Measurements from ENCODE around the gene CLHC1.
"Not testable (repeated sequence)": the region's sequence is repeated elsewhere in the genome, so short reads cannot be mapped to it uniquely, and the experiment has no call there.

CLHC1 gene

GRCh38 chr2:55155206-55155605 lies 76.9 kb downstream of the CLHC1 start:
- in situ Hi-C loops (cut with MboI; ENCODE audit: low sequenced_read_pairs) = no loop called here

DNA sequence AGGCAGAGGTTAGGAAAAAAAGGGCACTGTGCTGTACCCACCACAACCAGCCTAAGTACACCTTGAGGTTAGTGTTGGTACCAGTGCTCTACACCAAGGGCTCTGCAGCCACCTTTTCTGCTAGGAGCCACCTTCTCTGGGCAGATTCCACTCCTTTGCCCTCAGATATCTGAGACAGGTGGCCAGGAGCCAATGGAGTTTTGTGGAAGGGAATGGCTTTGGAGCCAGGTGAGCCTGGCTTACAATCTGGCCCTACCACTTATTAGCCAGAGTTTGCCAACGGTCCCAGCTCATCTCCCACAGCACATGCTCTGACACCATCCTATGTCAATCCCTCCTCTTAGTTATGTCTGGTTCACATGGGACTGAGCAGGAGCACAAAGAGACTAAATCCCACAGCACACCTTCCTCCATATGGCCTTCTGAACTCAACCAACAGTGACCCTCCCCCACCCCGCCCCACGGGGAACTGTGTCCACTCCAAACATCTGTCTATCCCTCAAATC lies 77.5 kb downstream of the CLHC1 start:
- in situ Hi-C loops (cut with MboI; ENCODE audit: low sequenced_read_pairs) = no loop called here

- in situ Hi-C loops (cut with MboI; ENCODE audit: low sequenced_read_pairs) = no loop called here
These were observed 78.4 kb downstream of the CLHC1 start for GRCh38 chr2:55153584-55154299.

GRCh38 chr2:55152475-55153412 lies 79.3 kb downstream of the CLHC1 start:
- in situ Hi-C loops (cut with MboI; ENCODE audit: low sequenced_read_pairs) = no loop called here

DNA sequence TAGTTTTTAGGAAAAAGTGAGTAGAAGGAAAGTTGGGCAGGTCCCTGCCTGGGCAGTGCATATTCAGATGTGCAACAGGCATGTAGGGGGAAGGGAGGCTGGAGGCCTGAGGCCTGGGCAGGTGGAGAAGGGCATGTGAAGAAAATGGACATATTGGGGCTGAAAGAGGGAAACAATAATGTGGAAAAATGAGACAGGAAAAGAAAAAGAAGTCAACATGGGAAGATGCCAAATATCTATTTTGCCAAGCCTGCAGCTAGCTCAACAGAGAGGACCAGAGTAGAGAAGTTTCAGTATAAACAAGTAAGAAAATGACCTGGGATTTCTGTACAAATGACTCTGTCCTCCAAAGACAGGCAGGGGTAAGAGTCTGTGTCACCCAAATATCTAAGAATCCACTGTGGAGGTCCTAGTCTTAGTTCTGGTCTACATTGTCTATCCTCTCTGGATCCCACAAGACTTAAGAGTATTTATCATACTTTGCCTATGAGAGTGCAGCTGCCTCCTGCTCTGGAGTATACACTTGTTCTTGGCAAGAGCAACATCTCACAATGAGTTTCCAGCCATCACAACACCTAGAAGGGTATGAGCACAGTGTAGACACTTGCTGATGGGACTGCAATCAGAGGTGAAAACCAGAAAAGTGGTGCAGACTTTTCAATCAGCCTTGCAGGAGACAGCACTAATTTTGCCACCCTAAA lies 80.2 kb downstream of the CLHC1 start:
- in situ Hi-C loops (cut with MboI; ENCODE audit: low sequenced_read_pairs) = no loop called here

DNA sequence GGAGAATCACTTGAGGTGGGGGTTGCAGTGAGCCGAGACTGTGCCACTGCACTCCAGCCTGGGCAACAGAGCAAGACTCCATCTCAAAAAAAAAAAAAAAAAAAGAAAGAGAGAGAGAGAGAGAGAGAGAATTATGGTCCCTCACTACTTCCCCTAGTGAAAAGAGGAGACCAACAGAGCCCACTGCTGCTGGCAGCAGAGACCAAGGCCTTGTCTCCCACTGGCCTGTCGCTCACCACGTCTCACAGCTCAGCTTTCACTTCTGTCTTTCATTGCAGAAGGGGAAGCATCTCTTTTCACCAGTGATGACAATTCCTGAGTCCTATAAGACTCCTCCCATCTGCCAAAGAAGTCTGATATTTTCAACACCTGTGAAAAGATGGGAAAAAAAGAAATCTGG lies 81.3 kb downstream of the CLHC1 start:
- in situ Hi-C loops (cut with MboI; ENCODE audit: low sequenced_read_pairs) = no loop called here

DNA sequence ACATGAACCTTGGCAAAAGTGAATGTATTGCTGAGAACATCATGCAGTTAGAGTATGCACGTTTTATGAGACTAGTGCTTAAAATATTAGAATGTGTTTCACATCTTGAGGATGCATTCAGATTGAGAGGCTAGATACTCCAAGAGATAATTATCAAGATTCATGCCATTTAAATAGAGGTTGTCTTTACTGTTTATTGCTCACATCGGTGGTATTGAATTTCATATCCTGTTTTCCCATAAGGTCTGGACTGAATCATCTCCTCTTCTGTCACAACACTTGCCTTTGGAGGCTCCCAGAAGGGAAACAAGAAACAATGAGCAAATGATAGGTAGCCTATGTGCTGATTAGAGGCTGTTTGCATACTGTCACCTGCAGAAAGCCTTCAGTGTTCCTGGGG lies 83.8 kb downstream of the CLHC1 start:
- in situ Hi-C loops (cut with MboI; ENCODE audit: low sequenced_read_pairs) = no loop called here

GRCh38 chr2:55147531-55147930 lies 84.6 kb downstream of the CLHC1 start:
- in situ Hi-C loops (cut with MboI; ENCODE audit: low sequenced_read_pairs) = no loop called here

DNA sequence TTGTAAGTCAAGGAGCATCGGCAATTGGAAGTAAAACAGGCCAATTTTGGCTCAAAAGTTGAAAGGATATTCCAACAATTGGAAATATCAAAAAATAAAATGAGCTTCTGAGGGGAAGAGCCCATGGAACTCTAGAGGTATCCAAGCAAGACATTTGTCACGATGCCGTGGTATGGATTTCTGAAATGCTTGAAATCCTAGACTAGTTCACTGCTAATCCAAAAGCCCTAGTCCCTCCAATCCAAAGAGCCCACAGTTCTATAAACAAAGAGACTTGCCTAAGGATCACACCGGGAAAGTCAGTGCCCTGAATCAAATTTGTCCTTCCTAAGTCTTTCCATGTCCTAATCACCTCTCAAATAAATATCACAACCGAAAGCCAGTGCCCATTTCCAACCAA lies 85.1 kb downstream of the CLHC1 start:
- in situ Hi-C loops (cut with MboI; ENCODE audit: low sequenced_read_pairs) = no loop called here

- in situ Hi-C loops (cut with MboI; ENCODE audit: low sequenced_read_pairs) = no loop called here
These were observed 85.8 kb downstream of the CLHC1 start for GRCh38 chr2:55146263-55146662.

DNA sequence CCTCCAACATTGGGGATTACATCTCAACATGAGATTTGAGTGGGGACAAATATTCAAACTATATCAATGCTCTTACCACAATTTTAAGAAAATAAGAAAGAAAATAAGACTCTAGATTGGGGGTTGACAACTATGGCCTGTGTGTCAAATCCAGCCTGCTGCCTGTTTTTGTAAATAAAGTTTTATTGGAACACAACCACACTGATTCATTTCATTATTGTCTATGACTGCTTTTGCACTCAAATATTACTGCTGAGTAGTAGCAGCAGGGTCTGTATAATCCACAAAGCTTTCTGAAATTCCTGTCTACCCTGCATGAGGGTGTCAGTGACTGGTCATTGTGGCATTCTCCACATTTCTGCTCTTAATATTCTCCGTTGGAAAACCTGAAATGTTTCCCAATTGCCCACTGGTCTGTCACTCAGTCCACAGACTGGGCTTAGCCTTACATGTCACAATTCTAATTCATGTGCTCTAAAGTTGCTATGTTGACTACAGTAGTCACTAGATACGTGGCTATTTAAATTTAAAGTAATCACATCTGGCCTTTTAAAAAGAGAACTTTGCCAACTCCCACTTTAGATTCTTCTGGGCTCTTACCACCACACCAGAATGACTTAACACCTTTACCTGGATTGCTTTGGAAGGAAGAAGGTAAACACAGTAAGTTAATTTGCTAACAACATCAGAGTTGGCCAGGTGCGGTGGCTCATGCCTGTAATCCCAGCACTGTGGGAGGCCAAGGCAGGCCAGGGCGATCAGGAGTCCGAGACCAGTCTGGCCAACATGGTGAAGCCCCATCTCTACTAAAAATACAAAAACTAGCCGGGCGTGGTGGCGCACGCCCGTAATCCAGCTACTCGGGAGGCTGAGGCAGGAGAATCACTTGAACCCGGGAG lies 86.9 kb downstream of the CLHC1 start:
- in situ Hi-C loops (cut with MboI; ENCODE audit: low sequenced_read_pairs) = no loop called here

- in situ Hi-C loops (cut with MboI; ENCODE audit: low sequenced_read_pairs) = not testable (repeated sequence)
These were observed 88.4 kb downstream of the CLHC1 start for GRCh38 chr2:55143706-55144105.

DNA sequence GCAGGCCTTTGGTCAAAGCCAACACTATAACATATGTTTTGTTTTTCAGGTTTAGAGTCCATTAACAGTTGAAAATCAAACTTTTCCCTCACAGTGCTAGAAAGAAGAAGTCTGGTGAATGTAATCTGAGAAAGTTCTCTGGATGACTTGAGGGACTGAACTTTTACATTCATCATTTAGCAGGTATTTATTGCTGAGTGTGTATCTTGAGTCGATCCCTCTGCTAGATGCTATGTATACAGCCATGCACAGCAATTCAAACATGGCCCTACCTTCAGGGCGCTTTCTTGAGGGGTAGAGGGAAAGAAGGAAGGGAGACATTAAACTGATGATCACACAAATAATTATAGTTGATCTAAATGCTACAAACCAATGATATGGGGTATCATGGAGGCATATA lies 89.6 kb downstream of the CLHC1 start:
- in situ Hi-C loops (cut with MboI; ENCODE audit: low sequenced_read_pairs) = no loop called here

GRCh38 chr2:55141572-55142413 lies 90.3 kb downstream of the CLHC1 start:
- in situ Hi-C loops (cut with MboI; ENCODE audit: low sequenced_read_pairs) = no loop called here

DNA sequence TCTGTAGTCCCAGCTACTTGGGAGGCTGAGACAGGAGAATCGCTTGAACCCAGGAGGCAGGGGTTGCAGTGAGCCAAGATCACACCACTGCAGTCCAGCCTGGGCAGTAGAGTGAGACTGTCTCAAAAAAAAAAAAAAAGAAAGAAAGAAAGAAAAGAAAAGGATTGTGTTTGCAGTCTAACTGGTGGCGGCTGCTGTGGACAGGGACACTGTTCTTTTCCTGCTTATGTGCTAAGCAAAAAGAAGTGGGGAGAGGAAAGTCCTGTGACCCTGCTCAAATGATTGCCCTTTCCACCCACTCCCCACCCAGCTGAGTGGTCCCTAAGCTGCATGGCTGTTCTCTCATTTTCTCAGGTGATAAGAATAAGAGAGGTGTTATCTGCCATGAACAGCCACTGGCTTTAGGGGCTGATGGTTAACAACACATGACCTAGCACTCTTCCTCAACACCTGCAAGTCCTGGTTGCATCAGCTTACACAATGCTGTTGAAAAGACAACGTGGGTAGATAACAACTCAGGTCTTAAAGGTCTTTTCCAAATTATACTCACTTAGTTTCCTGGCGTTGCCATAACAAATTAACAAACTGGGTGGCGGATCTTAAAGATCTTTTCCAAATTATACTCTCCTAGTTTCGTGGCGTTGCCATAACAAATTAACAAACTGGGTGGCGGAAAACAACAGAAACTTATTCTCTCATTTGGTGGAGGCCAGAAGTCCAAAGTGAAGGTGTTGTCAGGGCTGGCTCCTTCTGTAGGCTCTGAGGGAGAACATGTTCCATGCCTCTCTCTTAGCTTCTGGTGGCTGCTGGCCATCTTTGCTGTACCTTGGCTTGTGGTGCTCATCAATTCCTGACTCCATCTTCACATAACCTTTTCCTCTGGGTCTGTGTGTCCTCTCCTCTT lies 91.5 kb downstream of the CLHC1 start:
- in situ Hi-C loops (cut with MboI; ENCODE audit: low sequenced_read_pairs) = no loop called here

DNA sequence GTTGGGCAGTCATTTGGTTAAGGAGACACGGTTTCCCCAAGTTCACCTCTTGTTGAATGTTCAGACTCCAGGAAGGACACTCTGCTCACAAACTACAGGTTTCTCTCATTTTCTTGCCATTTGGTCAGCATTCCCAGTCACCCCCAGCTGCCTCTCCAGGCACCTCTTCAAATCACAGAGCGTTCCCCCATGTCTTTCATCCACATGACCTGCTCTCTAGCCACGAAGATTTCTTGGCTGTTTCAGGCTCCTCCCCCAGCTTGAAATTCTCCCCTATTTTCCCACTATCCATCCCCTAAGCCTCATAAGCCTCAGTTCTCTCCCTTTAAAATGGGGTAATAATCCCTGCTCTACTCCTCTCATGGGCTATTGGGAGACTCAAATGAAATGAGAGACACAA lies 92.8 kb downstream of the CLHC1 start:
- in situ Hi-C loops (cut with MboI; ENCODE audit: low sequenced_read_pairs) = no loop called here

- in situ Hi-C loops (cut with MboI; ENCODE audit: low sequenced_read_pairs) = no loop called here
These were observed 93.2 kb downstream of the CLHC1 start for GRCh38 chr2:55138882-55139229.

- in situ Hi-C loops (cut with MboI; ENCODE audit: low sequenced_read_pairs) = no loop called here
These were observed 93.8 kb downstream of the CLHC1 start for GRCh38 chr2:55138014-55138881.

Measured in HL-60/S4 treated with retinoic acid at 250 ng/mL for 4 days and 3 days (cell line).